Transverse colon (tissue), 3 donors: Measurements from ENCODE around the gene ZNF554.

Experiments used
- CTCF ChIP-seq, 5 experiments: fragments of 200-600 bp in 3 of 5; fragments of 450-650 bp in 2 of 5; sonication (generic) in 3 of 5; IDR thresholded peaks; 1 replicate in 2 of 5; 2 replicates in 3 of 5; pipeline ENCODE4 v1.5.1; 2016 to 2017; ENCODE audit warnings: antibody characterized with exemption in 5 of 5, inconsistent platforms in 3 of 5, mild to moderate bottlenecking in 2 of 5, moderate library complexity in 1 of 5
- POLR2A ChIP-seq: fragments of 450-650 bp; IDR thresholded peaks from one replicate; pipeline ENCODE4 v1.6.1; 2016; ENCODE audit warnings: antibody characterized with exemption, mild to moderate bottlenecking, moderate library complexity

GRCh38 chr19:2845107-2845506 is 25.4 kb downstream of the ZNF554 start:
- TF ChIP-seq CTCF (IDR thresholded peaks at IDR 0.05) (no peak), POLR2A (no peak)
